ENCODE data around the gene HSD11B1L.

The HSD11B1L gene

DNA sequence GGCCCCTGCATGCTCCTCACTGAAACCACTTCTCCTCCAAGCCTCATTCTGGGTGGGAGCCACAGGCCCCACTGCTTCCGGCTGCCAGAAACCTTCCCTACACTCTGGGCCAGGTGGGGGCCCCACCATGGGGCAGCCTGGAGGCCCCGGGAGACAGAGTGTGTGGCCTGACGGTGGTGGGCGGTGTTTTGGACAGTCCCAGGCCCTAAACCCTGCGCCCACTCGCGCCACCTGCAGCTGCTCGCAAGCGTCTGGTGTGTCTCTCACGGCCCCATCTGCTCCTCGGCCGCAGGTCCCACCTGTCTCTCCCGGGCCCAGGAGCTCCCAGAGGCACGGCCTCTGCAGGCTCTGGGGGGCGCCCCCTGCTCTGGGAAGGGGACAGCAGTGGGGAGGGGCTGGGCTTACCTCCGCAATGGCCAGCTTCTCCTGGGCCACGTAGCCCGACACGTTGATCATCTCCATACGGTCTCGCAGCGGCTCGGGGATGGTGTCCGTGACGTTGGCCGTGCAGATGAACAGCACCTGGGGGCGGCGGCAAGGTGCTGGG is 14.9 kb downstream of the HSD11B1L start:
- TF ChIP-seq, protein P1, sequence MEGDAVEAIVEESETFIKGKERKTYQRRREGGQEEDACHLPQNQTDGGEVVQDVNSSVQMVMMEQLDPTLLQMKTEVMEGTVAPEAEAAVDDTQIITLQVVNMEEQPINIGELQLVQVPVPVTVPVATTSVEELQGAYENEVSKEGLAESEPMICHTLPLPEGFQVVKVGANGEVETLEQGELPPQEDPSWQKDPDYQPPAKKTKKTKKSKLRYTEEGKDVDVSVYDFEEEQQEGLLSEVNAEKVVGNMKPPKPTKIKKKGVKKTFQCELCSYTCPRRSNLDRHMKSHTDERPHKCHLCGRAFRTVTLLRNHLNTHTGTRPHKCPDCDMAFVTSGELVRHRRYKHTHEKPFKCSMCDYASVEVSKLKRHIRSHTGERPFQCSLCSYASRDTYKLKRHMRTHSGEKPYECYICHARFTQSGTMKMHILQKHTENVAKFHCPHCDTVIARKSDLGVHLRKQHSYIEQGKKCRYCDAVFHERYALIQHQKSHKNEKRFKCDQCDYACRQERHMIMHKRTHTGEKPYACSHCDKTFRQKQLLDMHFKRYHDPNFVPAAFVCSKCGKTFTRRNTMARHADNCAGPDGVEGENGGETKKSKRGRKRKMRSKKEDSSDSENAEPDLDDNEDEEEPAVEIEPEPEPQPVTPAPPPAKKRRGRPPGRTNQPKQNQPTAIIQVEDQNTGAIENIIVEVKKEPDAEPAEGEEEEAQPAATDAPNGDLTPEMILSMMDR (IDR thresholded peaks at IDR 0.05; ENCODE audit: control insufficient read depth, extremely low read depth, insufficient read depth): no peak
- no peak for DNase-seq (ENCODE audit: low read depth)
- no peak overlapping the region for H3K4me3 ChIP-seq (ENCODE audit: low read depth, low read length)

DNA sequence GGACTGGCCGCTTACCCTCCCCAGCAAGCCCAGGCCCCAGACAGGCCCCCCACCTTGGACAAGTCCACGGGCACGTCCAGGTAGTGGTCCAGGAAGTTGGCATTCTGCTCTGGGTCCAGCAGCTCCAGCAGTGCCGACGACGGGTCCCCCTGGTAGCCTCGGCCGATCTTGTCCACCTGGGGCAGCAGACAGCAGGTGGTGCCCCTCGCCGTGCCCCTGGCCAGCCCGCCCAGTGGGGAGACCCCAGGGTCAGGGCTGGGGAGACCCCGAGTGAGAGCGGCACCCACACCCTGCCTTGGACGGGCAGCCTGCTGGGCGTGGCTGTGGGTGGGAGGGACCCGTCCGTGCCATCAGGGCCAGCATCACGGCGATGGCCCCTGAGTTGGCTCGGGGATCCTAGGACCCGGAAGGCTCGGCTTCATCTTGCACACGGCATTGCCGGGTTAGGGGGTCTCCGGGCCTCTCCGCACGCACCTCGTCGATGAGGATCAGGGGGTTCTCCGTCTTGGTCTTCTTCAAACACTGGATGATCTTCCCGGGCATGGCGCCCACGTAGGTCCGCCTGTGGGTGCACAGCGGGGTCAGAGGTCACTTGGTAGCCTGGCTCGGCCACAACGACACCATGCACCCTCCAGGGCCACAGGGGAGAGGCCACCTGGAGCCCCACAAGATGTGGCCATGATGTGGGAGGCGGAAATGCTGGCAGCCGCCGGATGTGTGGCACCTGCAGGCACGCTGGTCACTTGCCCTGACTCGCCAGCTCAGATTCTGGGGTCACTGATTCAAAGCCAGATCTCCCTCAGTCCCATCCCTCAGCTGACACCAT is 15.6 kb downstream of the HSD11B1L start:
- H3K4me3 ChIP-seq (ENCODE audit: low read depth, low read length): no peak overlapping the region
- no peak for DNase-seq (ENCODE audit: low read depth)
- TF ChIP-seq, protein P1 (IDR thresholded peaks at IDR 0.05; ENCODE audit: control insufficient read depth, extremely low read depth, insufficient read depth): no peak

DNA sequence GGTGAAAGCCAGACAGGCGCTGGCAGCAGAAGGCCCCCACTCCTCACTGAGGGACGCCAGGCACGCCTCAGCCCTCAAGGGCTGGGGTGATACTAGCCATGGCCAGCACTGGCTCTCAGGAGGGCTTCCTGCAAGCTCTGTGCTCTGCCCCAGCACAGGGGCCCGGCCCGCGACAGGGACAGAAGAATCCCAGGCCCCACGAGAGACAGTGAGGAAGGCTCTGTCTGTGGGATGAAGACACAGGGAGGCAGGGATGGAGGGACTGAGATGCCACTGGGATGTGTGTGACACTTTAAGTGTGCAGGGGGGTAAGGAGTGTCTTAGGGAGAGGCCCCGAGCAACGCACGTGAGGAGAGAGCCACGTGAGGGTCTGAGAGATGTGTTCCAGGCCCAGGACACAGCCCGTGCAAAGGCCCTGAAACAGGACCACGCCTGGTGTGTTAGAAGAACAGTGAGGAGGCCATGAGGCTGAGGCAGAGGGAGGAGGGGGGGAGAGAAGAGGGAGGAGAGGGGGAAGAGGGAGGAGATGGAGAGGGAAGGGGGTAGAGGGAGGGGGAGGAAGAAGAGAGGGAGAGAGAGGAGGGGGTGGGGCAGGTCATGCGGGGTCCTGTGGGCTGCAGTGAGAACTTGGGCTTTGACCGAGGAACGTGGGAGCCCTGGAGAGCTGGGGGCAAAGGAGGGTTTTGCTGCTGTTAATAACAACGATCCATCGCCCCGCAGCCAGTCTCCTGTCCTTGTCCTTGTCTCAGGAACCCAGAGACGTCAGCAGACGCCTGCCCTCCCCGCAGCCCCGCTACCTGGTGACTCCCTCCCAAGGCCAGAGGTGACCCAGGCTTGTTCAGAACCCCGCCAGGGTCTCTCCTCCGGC is 16.4 kb downstream of the HSD11B1L start:
- TF ChIP-seq, protein P1 (IDR thresholded peaks at IDR 0.05; ENCODE audit: control insufficient read depth, extremely low read depth, insufficient read depth): no peak
- no peak for DNase-seq (ENCODE audit: low read depth)
- H3K4me3 ChIP-seq (ENCODE audit: low read depth, low read length): no peak overlapping the region

DNA sequence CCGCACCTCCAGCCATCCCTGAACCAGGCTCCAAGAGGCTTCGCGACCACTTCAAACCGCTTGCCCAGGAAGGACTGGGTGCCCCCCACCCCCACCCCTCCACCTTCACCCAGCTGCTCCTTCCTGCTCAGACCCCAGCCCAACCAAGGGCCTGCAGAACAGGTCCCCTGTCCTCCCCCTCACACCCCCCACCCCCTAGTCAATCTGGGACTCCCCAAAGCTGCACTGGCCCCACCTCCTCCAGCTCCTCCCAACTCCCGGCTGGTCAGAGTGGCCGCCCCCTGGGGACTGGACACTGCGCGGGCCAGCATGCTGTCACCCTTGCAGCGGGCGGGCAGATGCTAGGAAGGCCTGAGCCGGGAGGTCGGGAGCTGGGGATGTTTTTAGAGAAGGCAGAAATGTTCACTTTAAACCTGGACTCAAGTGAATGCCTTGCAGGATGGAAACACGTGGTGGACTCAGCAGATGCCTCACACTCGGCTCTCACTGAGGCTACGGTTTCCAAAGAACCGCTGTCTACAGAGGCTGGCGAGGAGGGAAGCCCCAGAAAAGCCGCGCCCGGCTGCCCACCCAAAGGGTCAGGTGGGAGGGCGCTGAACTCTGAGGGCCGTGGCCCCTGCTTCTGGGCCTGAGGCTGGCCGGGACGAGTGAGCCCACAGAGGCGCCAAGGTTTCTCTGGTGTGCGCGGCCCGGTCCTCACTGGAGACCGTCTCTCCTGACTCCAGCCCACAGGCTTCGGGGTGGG is 17.2 kb downstream of the HSD11B1L start:
- H3K4me3 ChIP-seq (ENCODE audit: low read depth, low read length): no peak overlapping the region
- TF ChIP-seq, protein P1 (IDR thresholded peaks at IDR 0.05; ENCODE audit: control insufficient read depth, extremely low read depth, insufficient read depth): no peak
- DNase-seq (ENCODE audit: low read depth): no peak

DNA sequence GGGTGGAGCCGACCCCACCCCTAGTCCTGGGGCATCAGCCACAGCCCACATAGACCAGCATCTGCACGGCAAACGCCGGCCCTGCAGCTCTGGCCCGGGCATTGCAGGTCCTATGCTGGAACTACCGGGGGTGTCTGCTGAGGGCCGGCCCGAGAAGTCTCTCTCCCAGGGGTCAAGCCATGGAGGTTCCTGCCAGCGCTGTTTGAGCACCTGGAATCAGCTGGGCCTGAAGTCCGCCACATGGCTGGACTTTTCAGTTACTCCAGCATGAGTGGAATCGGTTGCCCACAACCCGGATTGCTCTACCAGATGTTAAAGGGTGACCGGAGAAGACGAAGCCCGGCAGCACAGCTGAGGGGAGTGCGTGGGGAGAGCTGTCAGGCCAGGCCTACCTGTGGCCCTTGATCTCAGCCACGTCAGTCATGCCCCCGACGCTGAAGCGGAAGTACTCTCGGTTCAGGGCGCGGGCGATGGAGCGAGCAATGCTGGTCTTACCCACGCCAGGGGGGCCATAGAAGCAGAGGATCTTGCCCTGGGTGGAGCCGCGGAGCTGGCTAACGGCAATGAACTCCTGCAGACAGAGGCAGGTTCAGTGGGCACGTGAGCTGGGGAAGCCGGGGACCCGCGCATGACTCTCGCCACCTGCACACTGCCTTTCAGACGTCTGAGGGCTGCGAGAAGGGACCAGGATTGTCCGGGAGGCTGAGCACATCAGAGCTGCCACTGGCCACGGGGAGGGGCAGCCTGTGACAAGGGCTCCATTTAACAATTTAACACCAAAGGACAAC is 18.0 kb downstream of the HSD11B1L start:
- H3K4me3 ChIP-seq (ENCODE audit: low read depth, low read length): no peak overlapping the region
- TF ChIP-seq, protein P1 (IDR thresholded peaks at IDR 0.05; ENCODE audit: control insufficient read depth, extremely low read depth, insufficient read depth): no peak
- no peak for DNase-seq (ENCODE audit: low read depth)

All from LNCaP clone FGC (cell line).